SK-N-SH treated with all-trans-retinoic acid at 6 μM for 48 hours (cell line): ENCODE measurements around the gene STYXL1.

ENCODE experiments used
- ATAC-seq: fragments of 200-7000 bp; cut with Tn5 transposase; 3 replicates; pipeline ENCODE4 v1.9.1; 2020; ENCODE audit warnings: mild to moderate bottlenecking, moderate library complexity
- CREB5 ChIP-seq: fragments of 250-450 bp; sonication (Bioruptor Pico); IDR thresholded peaks from 2 replicates; pipeline ENCODE4 v1.5.1; 2020; ENCODE audit warnings: low read depth, mild to moderate bottlenecking, moderate library complexity
- CSDC2 ChIP-seq: fragments of 250-450 bp; sonication (Bioruptor Pico); IDR thresholded peaks from 2 replicates; pipeline ENCODE4 v1.5.0; 2020; ENCODE audit warnings: mild to moderate bottlenecking, moderate library complexity
- ISL1 ChIP-seq: fragments of 250-450 bp; sonication (Bioruptor Pico); IDR thresholded peaks from 2 replicates; pipeline ENCODE4 v2.1.2; 2022; ENCODE audit warnings: mild to moderate bottlenecking, moderate library complexity
- OSR1 ChIP-seq: fragments of 250-450 bp; sonication (Bioruptor Pico); IDR thresholded peaks from 2 replicates; pipeline ENCODE4 v1.8.0; 2022; ENCODE audit warnings: moderate library complexity, mild to moderate bottlenecking, inconsistent platforms
- POU6F1 ChIP-seq: fragments of 250-450 bp; sonication (Bioruptor Pico); IDR thresholded peaks from 2 replicates; pipeline ENCODE4 v1.8.0; 2021; ENCODE audit warnings: low read depth, mild to moderate bottlenecking, moderate library complexity, borderline replicate concordance
- PPARA ChIP-seq: fragments of 250-450 bp; sonication (Bioruptor Pico); IDR thresholded peaks from 2 replicates; pipeline ENCODE4 v1.5.0; 2020; ENCODE audit warnings: mild to moderate bottlenecking, borderline replicate concordance
- RARB ChIP-seq: fragments of 250-450 bp; sonication (Bioruptor Pico); IDR thresholded peaks from 2 replicates; pipeline ENCODE4 v1.8.0; 2021; ENCODE audit warnings: mild to moderate bottlenecking, moderate library complexity
- SNAI2 ChIP-seq: fragments of 250-450 bp; sonication (Bioruptor Pico); IDR thresholded peaks from 2 replicates; pipeline ENCODE4 v1.5.0; 2020; ENCODE audit warnings: mild to moderate bottlenecking, moderate library complexity
- TCF4 ChIP-seq: fragments of 250-450 bp; sonication (Bioruptor Pico); IDR thresholded peaks from 2 replicates; pipeline ENCODE4 v1.8.0; 2021; ENCODE audit warnings: mild to moderate bottlenecking, moderate library complexity, borderline replicate concordance
- TSHZ2 ChIP-seq: fragments of 250-450 bp; sonication (Bioruptor Pico); IDR thresholded peaks from 2 replicates; pipeline ENCODE4 v1.5.0; 2020; ENCODE audit warnings: mild to moderate bottlenecking, moderate library complexity
- ZNF565 ChIP-seq: fragments of 450-650 bp; formaldehyde crosslinking; conservative IDR thresholded peaks from 2 replicates; pipeline ENCODE4 v1.5.0; 2020; ENCODE audit warnings: low read depth, mild to moderate bottlenecking, moderate library complexity
- ZNF70 ChIP-seq: fragments of 450-650 bp; formaldehyde crosslinking; IDR thresholded peaks from 2 replicates; pipeline ENCODE4 v1.5.0; 2020; ENCODE audit warnings: mild to moderate bottlenecking, moderate library complexity
- ZNF8 ChIP-seq: fragments of 450-650 bp; formaldehyde crosslinking; IDR thresholded peaks from 2 replicates; pipeline ENCODE4 v1.5.0; 2020; ENCODE audit warnings: mild to moderate bottlenecking, moderate library complexity

The STYXL1 gene

GRCh38 chr7:76076995-76077394 lies 29.2 kb upstream of the STYXL1 start (continued):
- no peak for TF ChIP-seq TSHZ2 (CRISPR knock-in tag)

GRCh38 chr7:76074972-76075370 lies 27.2 kb upstream of the STYXL1 start:
- TF ChIP-seq SNAI2 (CRISPR knock-in tag) (no peak), PPARA (no peak), TSHZ2 (CRISPR knock-in tag) (no peak), ZNF8 (CRISPR knock-in tag) (no peak)
- no peak for ATAC-seq

GRCh38 chr7:76074306-76074971 lies 26.6 kb upstream of the STYXL1 start:
- ATAC-seq, result no peak
- no peak for TF ChIP-seq ZNF8 (CRISPR knock-in tag)
- TF ChIP-seq, all 23 proteins: peak for 0

GRCh38 chr7:76073335-76073990 lies 25.7 kb upstream of the STYXL1 start:
- no peak for ATAC-seq
- no peak for TF ChIP-seq RARB (CRISPR knock-in tag)
- no peak for TF ChIP-seq CREB5 (CRISPR knock-in tag)

GRCh38 chr7:76072243-76073148 lies 24.7 kb upstream of the STYXL1 start:
- TF ChIP-seq CSDC2 (CRISPR knock-in tag) (no peak), TCF4 (CRISPR knock-in tag) (no peak), ZNF8 (CRISPR knock-in tag) (no peak), PPARA (no peak), POU6F1 (CRISPR knock-in tag) (no peak), SNAI2 (CRISPR knock-in tag) (no peak), ISL1 (CRISPR knock-in tag) (no peak), OSR1 (CRISPR knock-in tag) (no peak), ZNF70 (no peak), TSHZ2 (CRISPR knock-in tag) (no peak), RARB (CRISPR knock-in tag) (no peak), ZNF565 (CRISPR knock-in tag) (no peak)
- ATAC-seq, result no peak
